ENCODE measurements around the gene DOK7.

The DOK7 gene

GRCh38 chr4:3501126-3501824, 38.2 kb downstream of the DOK7 start:
- DNase-seq (ENCODE audit: low read depth in 2 of 2): no peak
- TF ChIP-seq, protein P1, sequence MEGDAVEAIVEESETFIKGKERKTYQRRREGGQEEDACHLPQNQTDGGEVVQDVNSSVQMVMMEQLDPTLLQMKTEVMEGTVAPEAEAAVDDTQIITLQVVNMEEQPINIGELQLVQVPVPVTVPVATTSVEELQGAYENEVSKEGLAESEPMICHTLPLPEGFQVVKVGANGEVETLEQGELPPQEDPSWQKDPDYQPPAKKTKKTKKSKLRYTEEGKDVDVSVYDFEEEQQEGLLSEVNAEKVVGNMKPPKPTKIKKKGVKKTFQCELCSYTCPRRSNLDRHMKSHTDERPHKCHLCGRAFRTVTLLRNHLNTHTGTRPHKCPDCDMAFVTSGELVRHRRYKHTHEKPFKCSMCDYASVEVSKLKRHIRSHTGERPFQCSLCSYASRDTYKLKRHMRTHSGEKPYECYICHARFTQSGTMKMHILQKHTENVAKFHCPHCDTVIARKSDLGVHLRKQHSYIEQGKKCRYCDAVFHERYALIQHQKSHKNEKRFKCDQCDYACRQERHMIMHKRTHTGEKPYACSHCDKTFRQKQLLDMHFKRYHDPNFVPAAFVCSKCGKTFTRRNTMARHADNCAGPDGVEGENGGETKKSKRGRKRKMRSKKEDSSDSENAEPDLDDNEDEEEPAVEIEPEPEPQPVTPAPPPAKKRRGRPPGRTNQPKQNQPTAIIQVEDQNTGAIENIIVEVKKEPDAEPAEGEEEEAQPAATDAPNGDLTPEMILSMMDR (IDR thresholded peaks at IDR 0.05; ENCODE audit: low read depth, low read length): no peak
- H3K4me3 ChIP-seq (replicated peaks in 1 of 2; ENCODE audit: low read depth in 2 of 2, low read length in 2 of 2): no peak overlapping the region

GRCh38 chr4:3501825-3502425, 38.8 kb downstream of the DOK7 start:
- TF ChIP-seq, protein P1 (IDR thresholded peaks at IDR 0.05; ENCODE audit: low read depth, low read length): no peak
- H3K4me3 ChIP-seq (replicated peaks in 1 of 2; ENCODE audit: low read depth in 2 of 2, low read length in 2 of 2): no peak overlapping the region
- DNase-seq (ENCODE audit: low read depth in 2 of 2): no peak

DNA sequence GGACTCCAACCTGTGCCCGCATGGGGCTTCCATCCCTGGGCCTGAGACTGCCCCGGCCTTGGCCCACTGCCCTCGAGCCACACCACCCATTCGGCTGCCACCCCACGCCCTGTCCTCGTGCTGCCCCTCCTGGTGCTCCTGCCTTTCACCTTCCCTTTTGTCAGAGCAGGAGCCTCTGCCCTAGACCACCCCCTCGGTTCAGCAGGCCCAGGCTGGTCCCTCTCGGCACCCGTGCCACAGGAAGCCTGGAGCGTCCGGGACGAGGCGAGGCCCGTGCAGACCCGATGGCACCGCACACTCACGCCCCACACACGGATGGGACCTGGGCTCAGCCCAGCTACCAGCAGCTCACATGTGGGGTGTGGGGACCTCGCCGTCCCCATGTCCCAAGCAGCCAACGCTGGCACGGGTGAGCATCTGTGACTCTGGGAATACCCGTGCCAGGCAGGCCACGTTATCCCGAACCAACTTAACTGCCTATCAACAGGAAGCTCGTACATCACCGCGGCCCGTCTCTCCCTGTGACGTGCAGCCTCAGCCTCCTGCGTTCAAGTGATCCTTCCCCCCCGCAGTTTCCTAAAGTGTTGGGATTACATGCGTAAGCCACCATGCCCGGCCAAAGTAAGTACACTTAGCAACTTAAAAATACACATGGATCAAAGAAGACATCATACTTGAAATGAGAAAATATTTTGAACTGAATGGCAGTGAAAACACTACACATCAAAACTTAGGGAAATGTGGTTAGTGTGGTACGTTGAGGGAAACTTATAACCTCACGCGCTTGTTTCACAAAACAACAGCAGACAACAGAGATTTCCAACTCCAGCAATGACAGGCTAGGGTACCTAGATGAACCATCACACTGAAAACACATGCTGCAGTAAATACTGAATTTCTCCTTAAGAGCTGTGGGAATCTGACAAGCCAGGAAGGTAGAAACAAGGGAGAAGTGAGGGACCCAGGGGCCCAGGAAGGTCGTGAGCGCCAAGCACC, 40.1 kb downstream of the DOK7 start:
- DNase-seq (ENCODE audit: low read depth in 2 of 2): no peak
- TF ChIP-seq, protein P1 (IDR thresholded peaks at IDR 0.05; ENCODE audit: low read depth, low read length): no peak
- no peak overlapping the region for H3K4me3 ChIP-seq (replicated peaks in 1 of 2; ENCODE audit: low read depth in 2 of 2, low read length in 2 of 2)

GRCh38 chr4:3505231-3505630, 42.1 kb downstream of the DOK7 start:
- DNase-seq (ENCODE audit: low read depth in 2 of 2): no peak
- TF ChIP-seq, protein P1 (IDR thresholded peaks at IDR 0.05; ENCODE audit: low read depth, low read length): no peak
- H3K4me3 ChIP-seq (replicated peaks in 1 of 2; ENCODE audit: low read depth in 2 of 2, low read length in 2 of 2): no peak overlapping the region

DNA sequence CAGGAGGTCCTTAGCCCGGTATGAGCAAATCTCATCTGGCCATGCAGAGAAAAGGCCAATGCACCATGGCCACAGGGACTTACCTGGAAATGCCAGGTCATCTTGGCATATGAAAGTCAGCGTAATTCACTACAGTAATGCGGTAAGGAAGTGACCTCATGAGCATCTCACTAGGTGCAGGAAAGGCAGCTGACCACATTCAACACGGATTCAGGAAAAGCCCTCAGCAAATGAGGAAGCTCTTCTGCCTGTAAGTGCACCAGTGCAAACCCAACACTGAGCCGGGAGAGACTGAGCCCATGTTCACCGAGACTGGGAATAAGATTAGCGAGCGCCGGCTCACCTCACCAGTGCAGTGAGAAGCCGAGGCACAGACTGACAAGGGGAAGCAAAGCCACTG, 45.4 kb downstream of the DOK7 start:
- TF ChIP-seq, protein P1 (IDR thresholded peaks at IDR 0.05; ENCODE audit: low read depth, low read length): no peak
- H3K4me3 ChIP-seq (replicated peaks in 1 of 2; ENCODE audit: low read depth in 2 of 2, low read length in 2 of 2): no peak overlapping the region
- DNase-seq (ENCODE audit: low read depth in 2 of 2): no peak

DNA sequence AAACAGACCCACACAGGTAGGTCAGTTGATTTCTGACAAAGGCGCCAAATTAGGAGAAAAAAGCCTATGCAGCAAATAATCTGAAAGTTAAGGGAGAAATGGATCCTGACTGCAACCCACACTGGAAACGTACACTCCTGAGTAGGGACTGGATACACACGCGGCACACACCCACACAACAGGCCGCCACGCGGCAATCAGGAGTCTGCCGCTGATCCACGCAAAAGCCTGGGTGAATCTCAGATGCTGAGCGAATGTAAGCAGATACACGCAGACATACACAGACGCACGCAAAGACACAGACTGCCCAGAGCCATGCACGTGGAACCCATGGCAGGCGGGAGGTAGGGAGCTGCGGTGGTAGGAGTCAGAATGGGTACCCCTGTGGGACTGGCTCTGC, 47.4 kb downstream of the DOK7 start:
- TF ChIP-seq, protein P1 (IDR thresholded peaks at IDR 0.05; ENCODE audit: low read depth, low read length): no peak
- no peak overlapping the region for H3K4me3 ChIP-seq (replicated peaks in 1 of 2; ENCODE audit: low read depth in 2 of 2, low read length in 2 of 2)

More for the DNA sequence above, 47.4 kb downstream of the DOK7 start:
- DNase-seq (ENCODE audit: low read depth in 2 of 2): no peak

Measured in cardiac fibroblast (primary cell).